Measurements from ENCODE around the gene COG1. TPM values are rescaled to one million over a fixed set of nuclear protein-coding genes. Genes with fewer than 3 reads are reported as not detected.
A peak's percentile ranks its signal among the peaks of the same experiment; 100 is the strongest.

The COG1 gene
- total and polyA plus RNA-seq, 9 of the 15 experiments (the other 6 are each of a cell fraction or from before 2014, with no cell fraction given): 9.5 to 26.8 (median 12.9) TPM

GRCh38 chr17:73196500-73196899 lies 3.6 kb downstream of the COG1 start:
- Histone ChIP-seq H3K9ac (ENCODE audit: insufficient read depth in 1 of 2, low read depth in 2 of 2, low read length in 2 of 2) (no peak overlapping the region), H3K36me3 (ENCODE audit: control insufficient read depth, insufficient read depth, low read length) (peaks cover 61% of the 10 kb centered on the region), H3K27me3 (ENCODE audit: control insufficient read depth in 2 of 2, insufficient read depth in 2 of 2, low read length in 2 of 2) (no peaks in the 10 kb centered on the region), H3K27ac (ENCODE audit: extremely low read depth, low read depth, low read length) (no peak overlapping the region), H2AFZ (ENCODE audit: low read depth, low read length) (no peak overlapping the region), H3K4me3 (no peak overlapping the region), H3K79me2 (ENCODE audit: control insufficient read depth, insufficient read depth, low read length) (peaks cover 20% of the 10 kb centered on the region), H4K20me1 (replicated peaks; ENCODE audit: control insufficient read depth, insufficient read depth, low read length) (peaks cover 10% of the 10 kb centered on the region), H3K4me1 (replicated peaks in 1 of 2; ENCODE audit: control insufficient read depth in 2 of 2, insufficient read depth in 2 of 2, low read length in 2 of 2) (peaks cover 12 to 20% of the 10 kb centered on the region in 2 experiments; a peak in 4 of 5 replicates), H3K4me2 (ENCODE audit: insufficient read depth, low read length) (no peak overlapping the region), H3K9me3 (replicated peaks; ENCODE audit: control insufficient read depth, insufficient read depth, low read depth, low read length) (no peaks in the 10 kb centered on the region), H3K9me1 (ENCODE audit: control insufficient read depth, insufficient read depth, low read length) (peaks cover 8% of the 10 kb centered on the region)
- CTCF ChIA-PET (ENCODE audit: low intra/inter-chr PET ratio): no interaction called here
- WGBS (ENCODE audit: insufficient coverage, low coverage, missing lambda C conversion rate): 63% methylated on average over 12 of the region's 13 CpGs
- no peak for FAIRE-seq
- in situ Hi-C loops (cut with MboI) (no loop called here), intact Hi-C loops (cut with micrococcal nuclease) (no loop called here)
- no peak for ATAC-seq
- POLR2A ChIA-PET: interaction anchor here (0.7 to 3.6 kb wide), 3 partner anchors 12 to 146 kb away, joined by 3 to 15 read pairs (median 3); no protein-coding TSS in a partner anchor
- peak in 1 of 4 experiments; percentile 20 for DNase-seq (ENCODE audit: extremely low read depth in 1 of 4, low spot score in 3 of 4)
- BruUV-seq (replicated peaks): no TSS peak
- TF ChIP-seq HNRNPLL (IDR thresholded peaks at IDR 0.05; ENCODE audit: low read depth, low read length, poor library complexity, severe bottlenecking) (no peak), MTF1 (CRISPR knock-in tag; IDR thresholded peaks at IDR 0.05; ENCODE audit: borderline replicate concordance) (no peak), ETV1 (tag; conservative IDR thresholded peaks at IDR 0.05; ENCODE audit: low read depth) (peak; percentile 63), MYNN (IDR thresholded peaks at IDR 0.05) (no peak), MYNN (CRISPR knock-in tag; IDR thresholded peaks at IDR 0.05) (no peak), ZNF583 (CRISPR knock-in tag; IDR thresholded peaks at IDR 0.05) (no peak), CTCF (IDR thresholded peaks at IDR 0.05 in 2 of 3, conservative IDR thresholded peaks at IDR 0.05 in 1 of 3; ENCODE audit: insufficient read depth in 2 of 3, low read depth in 1 of 3, low read length in 3 of 3) (peak; percentile 28 to 37 (median 32); a peak in 3 of 6 replicates), SAP30 (IDR thresholded peaks at IDR 0.05; ENCODE audit: borderline replicate concordance, insufficient read depth, low read depth, low read length, poor library complexity, severe bottlenecking) (no peak), ZZZ3 (IDR thresholded peaks at IDR 0.05) (no peak), REST (IDR thresholded peaks at IDR 0.05; ENCODE audit: borderline replicate concordance) (peak; percentile 56), REST (CRISPR knock-in tag; IDR thresholded peaks at IDR 0.05; ENCODE audit: low read depth) (no peak), TAL1 (IDR thresholded peaks at IDR 0.05) (no peak)

All from K562 (cell line).